Fibroblast of lung (primary cell): ENCODE measurements around the gene CSF2. TPM values are rescaled to one million over a fixed set of nuclear protein-coding genes. Genes with fewer than 3 reads are reported as not detected.

ENCODE experiments used
- DNase-seq, 2 donors: peaks; one replicate each; pipeline versions ENCODE4 v3.0.0 to v3.0.0-alpha.2; 2010; ENCODE audit warnings: low read depth in 2 of 2
- H2AFZ ChIP-seq: 2 replicates; pipeline ENCODE4 v1.5.1; 2012; ENCODE audit warnings: low read length, control low read depth, inconsistent platforms
- H3K27ac ChIP-seq: 2 replicates; pipeline ENCODE4 v1.5.1; 2011; ENCODE audit warnings: low read length, control low read depth; ENCODE audit not compliant: insufficient read depth
- H3K27me3 ChIP-seq: 2 replicates; pipeline ENCODE4 v1.5.1; 2011; ENCODE audit warnings: mild to moderate bottlenecking, low read length; ENCODE audit not compliant: control insufficient read depth, insufficient read depth
- H3K36me3 ChIP-seq: 2 replicates; pipeline ENCODE4 v1.5.1; 2011; ENCODE audit warnings: low read length; ENCODE audit not compliant: control insufficient read depth, insufficient read depth
- H3K4me1 ChIP-seq: 2 replicates; pipeline ENCODE4 v1.5.1; 2011; ENCODE audit warnings: low read length; ENCODE audit not compliant: control insufficient read depth, insufficient read depth; ENCODE audit errors: extremely low read depth
- H3K4me2 ChIP-seq: 2 replicates; pipeline ENCODE4 v1.5.1; 2011; ENCODE audit warnings: low read length, control low read depth; ENCODE audit not compliant: insufficient read depth; ENCODE audit errors: extremely low read depth
- H3K4me3 ChIP-seq, 4 experiments: fragments of 200-600 bp in 1 of 4; sonication (generic) in 1 of 4; replicated peaks in 1 of 4; 2 replicates each; pipeline ENCODE4 v1.5.1; 2011 to 2016; ENCODE audit warnings: low read length in 4 of 4, low read depth in 3 of 4, mild to moderate bottlenecking in 3 of 4, control low read depth in 2 of 4, inconsistent platforms in 1 of 4, mixed read lengths in 1 of 4; ENCODE audit not compliant: insufficient read depth in 1 of 4; ENCODE audit errors: control extremely low read depth in 1 of 4
- H3K79me2 ChIP-seq: 2 replicates; pipeline ENCODE4 v1.5.1; 2012; ENCODE audit warnings: mild to moderate bottlenecking, low read length, inconsistent platforms; ENCODE audit not compliant: control insufficient read depth, insufficient read depth
- H3K9ac ChIP-seq: 2 replicates; pipeline ENCODE4 v1.5.1; 2011; ENCODE audit warnings: mild to moderate bottlenecking, low read length, control low read depth; ENCODE audit not compliant: insufficient read depth
- H3K9me3 ChIP-seq: 2 replicates; pipeline ENCODE4 v1.5.1; 2012; ENCODE audit warnings: low read depth, low read length; ENCODE audit not compliant: control insufficient read depth, insufficient read depth
- H4K20me1 ChIP-seq: 2 replicates; pipeline ENCODE4 v1.5.1; 2011; ENCODE audit warnings: low read length; ENCODE audit not compliant: control insufficient read depth, insufficient read depth; ENCODE audit errors: extremely low read depth
- CTCF ChIP-seq, 2 donors: IDR thresholded peaks in 1 of 2; conservative IDR thresholded peaks in 1 of 2; 1 replicate in 1 of 2; 2 replicates in 1 of 2; pipeline ENCODE4 v1.5.1; 2011 to 2012; ENCODE audit warnings: low read length in 2 of 2, control low read depth in 1 of 2, inconsistent platforms in 1 of 2, low read depth in 1 of 2, mild to moderate bottlenecking in 1 of 2
- EZH2 ChIP-seq: IDR thresholded peaks from 2 replicates; pipeline ENCODE4 v1.5.1; 2012; ENCODE audit warnings: low read length, control low read depth, mild to moderate bottlenecking; ENCODE audit errors: missing control alignments
- polyA plus RNA-seq, 2 donors: library from polyadenylated mRNA; depleted of rRNA in 1 of 2; stranded (reverse) in 1 of 2; unstranded in 1 of 2; fragments of >200 nt; gene quantifications; 2 replicates each; pipeline ENCODE4 v1.2.1, GENCODE V29; 2011 to 2012; ENCODE audit warnings: missing spikeins in 1 of 2
- total RNA-seq: library from RNA; depleted of rRNA; stranded (reverse); fragments of >200 nt; gene quantifications from 2 replicates; pipeline ENCODE4 v1.2.1, GENCODE V29; 2014

The CSF2 gene
- total and polyA plus RNA-seq, 2 donors (not counting 1 experiment from before 2014, with no cell fraction given), result 0.09 to 0.66 TPM

- no peak for DNase-seq
- no peak overlapping the region for H3K9ac ChIP-seq
- no peaks in the 10 kb centered on the region for H3K79me2 ChIP-seq
- TF ChIP-seq CTCF (conservative IDR thresholded peaks at IDR 0.05 in 1 of 2, IDR thresholded peaks at IDR 0.05 in 1 of 2; ENCODE audit: low read depth in 1 of 2, low read length in 2 of 2) (no peak), EZH2 (no peak)
- H3K9me3 ChIP-seq, result no peaks in the 10 kb centered on the region
- no peak overlapping the region for H3K27ac ChIP-seq
- H3K4me1 ChIP-seq, result no peaks in the 10 kb centered on the region
- H2AFZ ChIP-seq, result no peak overlapping the region
- H3K36me3 ChIP-seq, result no peaks in the 10 kb centered on the region
- peaks cover 12% of the 10 kb centered on the region for H3K27me3 ChIP-seq
- H3K4me3 ChIP-seq, result no peak overlapping the region
- H4K20me1 ChIP-seq, result no peaks in the 10 kb centered on the region
- no peak overlapping the region for H3K4me2 ChIP-seq
Observed at GRCh38 chr5:132029609-132030330, 43.8 kb upstream of the CSF2 start.

GRCh38 chr5:132030610-132031009 is 43.0 kb upstream of the CSF2 start:
- Histone ChIP-seq H3K27ac (no peak overlapping the region), H3K4me2 (no peak overlapping the region), H3K9me3 (no peaks in the 10 kb centered on the region), H3K79me2 (no peaks in the 10 kb centered on the region), H4K20me1 (no peaks in the 10 kb centered on the region), H3K4me1 (no peaks in the 10 kb centered on the region), H2AFZ (no peak overlapping the region), H3K36me3 (no peaks in the 10 kb centered on the region), H3K27me3 (peaks cover 12% of the 10 kb centered on the region), H3K4me3 (no peak overlapping the region), H3K9ac (no peak overlapping the region)
- TF ChIP-seq CTCF (conservative IDR thresholded peaks at IDR 0.05 in 1 of 2, IDR thresholded peaks at IDR 0.05 in 1 of 2; ENCODE audit: low read depth in 1 of 2, low read length in 2 of 2) (no peak), EZH2 (no peak)
- DNase-seq, result no peak

GRCh38 chr5:132032196-132032595 is 41.4 kb upstream of the CSF2 start:
- Histone ChIP-seq H3K9me3 (no peaks in the 10 kb centered on the region), H3K4me2 (no peak overlapping the region), H3K79me2 (no peaks in the 10 kb centered on the region), H3K27me3 (peaks cover 12% of the 10 kb centered on the region), H3K9ac (no peak overlapping the region), H3K4me1 (no peaks in the 10 kb centered on the region), H4K20me1 (no peaks in the 10 kb centered on the region), H3K27ac (no peak overlapping the region), H3K36me3 (no peaks in the 10 kb centered on the region), H3K4me3 (no peak overlapping the region), H2AFZ (no peak overlapping the region)
- TF ChIP-seq CTCF (conservative IDR thresholded peaks at IDR 0.05 in 1 of 2, IDR thresholded peaks at IDR 0.05 in 1 of 2; ENCODE audit: low read depth in 1 of 2, low read length in 2 of 2) (no peak), EZH2 (no peak)
- DNase-seq, result no peak
